K562 (cell line): ENCODE data around the gene CSNK2A1.

Experiments used
- BRF1 ChIP-seq: IDR thresholded peaks from 3 replicates; pipeline ENCODE4 v1.6.1; 2011; ENCODE audit warnings: borderline replicate concordance, mild to moderate bottlenecking; ENCODE audit not compliant: insufficient read length; ENCODE audit errors: extremely low read depth
- FOSL1 ChIP-seq: fragments of 200-800 bp; sonication (Bioruptor generic); conservative IDR thresholded peaks from 2 replicates; pipeline ENCODE4 v1.6.1; 2016; ENCODE audit warnings: missing genetic modification characterization, missing compliant biosample characterization
- SMARCE1 ChIP-seq: fragments of 450-650 bp; IDR thresholded peaks from 2 replicates; pipeline ENCODE4 v1.7.1; 2016; ENCODE audit warnings: mild to moderate bottlenecking
- ZNF76 ChIP-seq: fragments of 250-450 bp; sonication (Bioruptor Pico); IDR thresholded peaks from 2 replicates; pipeline ENCODE4 v1.4.0; 2020; ENCODE audit warnings: mild to moderate bottlenecking, moderate library complexity, borderline replicate concordance
- TF ChIP-seq, protein P1 (sequence below), 3 experiments: IDR thresholded peaks in 2 of 3; conservative IDR thresholded peaks in 1 of 3; 2 replicates each; pipeline ENCODE4 v1.5.1; 2011 to 2012; ENCODE audit warnings: low read length in 3 of 3, mild to moderate bottlenecking in 3 of 3, control low read depth in 2 of 3, improper control_type of control experiment in 1 of 3, inconsistent platforms in 1 of 3, low read depth in 1 of 3, mixed read lengths in 1 of 3, moderate library complexity in 1 of 3; ENCODE audit not compliant: insufficient read depth in 2 of 3
- TF ChIP-seq, protein P2 (sequence below): sonication (generic); formaldehyde crosslinking; IDR thresholded peaks from 2 replicates; pipeline ENCODE4 v1.8.0; 2023; ENCODE audit warnings: mild to moderate bottlenecking, missing genetic modification reagents

- no peak for TF ChIP-seq BRF1
- TF ChIP-seq SMARCE1, result no peak
- TF ChIP-seq, protein P1, sequence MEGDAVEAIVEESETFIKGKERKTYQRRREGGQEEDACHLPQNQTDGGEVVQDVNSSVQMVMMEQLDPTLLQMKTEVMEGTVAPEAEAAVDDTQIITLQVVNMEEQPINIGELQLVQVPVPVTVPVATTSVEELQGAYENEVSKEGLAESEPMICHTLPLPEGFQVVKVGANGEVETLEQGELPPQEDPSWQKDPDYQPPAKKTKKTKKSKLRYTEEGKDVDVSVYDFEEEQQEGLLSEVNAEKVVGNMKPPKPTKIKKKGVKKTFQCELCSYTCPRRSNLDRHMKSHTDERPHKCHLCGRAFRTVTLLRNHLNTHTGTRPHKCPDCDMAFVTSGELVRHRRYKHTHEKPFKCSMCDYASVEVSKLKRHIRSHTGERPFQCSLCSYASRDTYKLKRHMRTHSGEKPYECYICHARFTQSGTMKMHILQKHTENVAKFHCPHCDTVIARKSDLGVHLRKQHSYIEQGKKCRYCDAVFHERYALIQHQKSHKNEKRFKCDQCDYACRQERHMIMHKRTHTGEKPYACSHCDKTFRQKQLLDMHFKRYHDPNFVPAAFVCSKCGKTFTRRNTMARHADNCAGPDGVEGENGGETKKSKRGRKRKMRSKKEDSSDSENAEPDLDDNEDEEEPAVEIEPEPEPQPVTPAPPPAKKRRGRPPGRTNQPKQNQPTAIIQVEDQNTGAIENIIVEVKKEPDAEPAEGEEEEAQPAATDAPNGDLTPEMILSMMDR (IDR thresholded peaks at IDR 0.05 in 2 of 3, conservative IDR thresholded peaks at IDR 0.05 in 1 of 3; ENCODE audit: insufficient read depth in 2 of 3, low read depth in 1 of 3, low read length in 3 of 3), result no peak
- TF ChIP-seq, protein P2, sequence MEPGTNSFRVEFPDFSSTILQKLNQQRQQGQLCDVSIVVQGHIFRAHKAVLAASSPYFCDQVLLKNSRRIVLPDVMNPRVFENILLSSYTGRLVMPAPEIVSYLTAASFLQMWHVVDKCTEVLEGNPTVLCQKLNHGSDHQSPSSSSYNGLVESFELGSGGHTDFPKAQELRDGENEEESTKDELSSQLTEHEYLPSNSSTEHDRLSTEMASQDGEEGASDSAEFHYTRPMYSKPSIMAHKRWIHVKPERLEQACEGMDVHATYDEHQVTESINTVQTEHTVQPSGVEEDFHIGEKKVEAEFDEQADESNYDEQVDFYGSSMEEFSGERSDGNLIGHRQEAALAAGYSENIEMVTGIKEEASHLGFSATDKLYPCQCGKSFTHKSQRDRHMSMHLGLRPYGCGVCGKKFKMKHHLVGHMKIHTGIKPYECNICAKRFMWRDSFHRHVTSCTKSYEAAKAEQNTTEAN (CRISPR knock-in tag), result no peak
- no peak for TF ChIP-seq ZNF76 (CRISPR knock-in tag)
- no peak for TF ChIP-seq FOSL1 (tag)
Observed at GRCh38 chr20:547394-547793, 3.8 kb upstream of the CSNK2A1 start.
